OCI-LY7 (cell line): Measurements from ENCODE around the gene ZNF593OS.

Experiments
- CTCF ChIP-seq: fragments of 200-600 bp; sonication (generic); conservative IDR thresholded peaks from 2 replicates; pipeline ENCODE4 v1.5.1; 2014; ENCODE audit warnings: mild to moderate bottlenecking, antibody characterized with exemption, low read length, moderate library complexity, mixed read lengths
- EZH2phosphoT487 ChIP-seq: fragments of 200-600 bp; sonication (generic); IDR thresholded peaks from 2 replicates; pipeline ENCODE4 v1.6.1; 2018; ENCODE audit warnings: low read depth, borderline replicate concordance, mild to moderate bottlenecking, mixed run types, antibody characterized with exemption, low read length, moderate library complexity, mixed read lengths

DNA sequence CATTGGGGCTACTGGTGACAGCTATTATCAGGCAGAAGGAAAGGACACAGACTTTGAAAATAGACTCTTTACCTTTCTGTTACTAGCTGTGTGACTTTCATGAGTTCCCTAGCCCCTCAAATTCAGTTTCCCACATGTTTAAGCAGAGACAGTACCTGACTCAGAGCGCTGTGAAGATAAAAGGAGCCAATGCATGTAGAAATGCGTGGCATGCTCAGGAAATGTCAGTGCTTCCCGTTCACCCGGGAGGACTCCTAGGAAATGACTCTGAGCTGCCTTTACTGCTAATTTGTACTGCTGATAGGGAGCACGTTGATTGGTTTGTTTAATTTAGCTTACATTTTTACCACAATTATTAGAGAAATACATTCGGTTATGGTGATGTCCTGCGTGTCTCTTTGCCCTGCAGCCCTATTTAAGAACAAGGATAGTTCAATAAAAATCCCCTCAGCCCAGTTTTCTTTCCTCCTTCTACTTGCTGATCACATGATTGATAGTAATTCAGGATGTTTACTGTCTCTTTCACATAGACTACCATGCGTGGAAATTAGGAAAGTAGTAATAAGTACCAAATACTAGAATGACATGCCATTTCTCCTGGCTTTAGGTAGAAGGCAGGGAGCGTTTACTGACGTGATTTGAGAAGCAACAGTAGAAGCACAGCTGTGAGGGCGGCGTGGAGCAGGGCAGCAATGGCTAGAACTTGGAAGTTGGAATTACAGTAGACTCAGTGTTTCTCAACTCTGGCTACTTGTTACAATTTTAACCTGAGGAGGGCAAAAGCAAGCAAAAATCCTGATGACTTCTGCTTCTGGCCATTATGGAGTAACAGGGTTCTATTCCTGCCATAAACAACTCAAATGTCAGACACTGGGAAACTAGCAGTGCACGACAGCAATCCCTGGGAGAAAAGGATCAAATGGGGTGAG lies 44.1 kb downstream of the ZNF593OS start:
- TF ChIP-seq CTCF (no peak), EZH2phosphoT487 (no peak)
